H1 (cell line): ENCODE results near the gene ELL. TPM values are rescaled to one million over a fixed set of nuclear protein-coding genes. Genes with fewer than 3 reads are reported as not detected.

Experiments used
- CTCF ChIA-PET: fragments of 300-600 bp; sonication (Branson Sonifier 250); formaldehyde crosslinking; loops from one replicate; lab custom pipeline; 2021; ENCODE audit not compliant: partially characterized antibody; lab: Charles Lee
- POLR2A ChIA-PET: fragments of 300-600 bp; sonication (Branson Sonifier 250); formaldehyde crosslinking; loops from one replicate; lab custom pipeline; 2021; ENCODE audit warnings: inconsistent platforms; ENCODE audit not compliant: partially characterized antibody; lab: Charles Lee
- DNase-seq, 2 experiments: peaks; one replicate each; pipeline versions ENCODE4 v3.0.0 to v3.0.0-alpha.2; 2010 to 2022; ENCODE audit warnings: low spot score in 2 of 2, low read depth in 1 of 2, mixed read lengths in 1 of 2
- FAIRE-seq: peaks from 2 replicates; lab custom pipeline; 2011; peaks lifted over from hg19 to GRCh38; lab: Jason Lieb, UNC
- H2AFZ ChIP-seq: 2 replicates; pipeline ENCODE4 v1.8.1; 2012; ENCODE audit warnings: low read length, inconsistent platforms
- H2AK5ac ChIP-seq: 2 replicates; pipeline ENCODE4 v1.6.1; 2013; ENCODE audit warnings: low read depth, low read length
- H2BK120ac ChIP-seq: replicated peaks from 2 replicates; pipeline ENCODE3; 2013; ENCODE audit warnings: low read depth, low read length, inconsistent platforms
- H2BK12ac ChIP-seq: 2 replicates; pipeline ENCODE4 v1.6.1; 2013; ENCODE audit warnings: low read depth, low read length
- H2BK15ac ChIP-seq: 2 replicates; pipeline ENCODE4 v1.6.1; 2013; ENCODE audit warnings: low read length
- H2BK20ac ChIP-seq: 2 replicates; pipeline ENCODE4 v1.6.1; 2013; ENCODE audit warnings: low read length
- H2BK5ac ChIP-seq: 2 replicates; pipeline ENCODE4 v1.6.1; 2013; ENCODE audit warnings: low read depth, low read length
- H3K14ac ChIP-seq: 2 replicates; pipeline ENCODE4 v1.6.1; 2013; ENCODE audit warnings: inconsistent platforms; ENCODE audit not compliant: insufficient read length
- H3K18ac ChIP-seq: 2 replicates; pipeline ENCODE4 v1.6.1; 2013; ENCODE audit warnings: low read length; ENCODE audit errors: extremely low read depth
- H3K23ac ChIP-seq: 2 replicates; pipeline ENCODE4 v1.6.1; 2013; ENCODE audit warnings: inconsistent platforms; ENCODE audit not compliant: insufficient read length
- H3K23me2 ChIP-seq: 2 replicates; pipeline ENCODE4 v1.6.1; 2013; ENCODE audit warnings: low read depth, low read length
- H3K27ac ChIP-seq: 2 replicates; pipeline ENCODE4 v1.6.1; 2011; ENCODE audit warnings: low read depth, low read length, inconsistent platforms
- H3K27me3 ChIP-seq, 4 experiments: replicated peaks in 1 of 4; 1 replicate in 1 of 4; 2 replicates in 3 of 4; pipeline versions ENCODE4 v1.6.1 to v1.8.1; 2011 to 2013; ENCODE audit warnings: low read length in 3 of 4, mild to moderate bottlenecking in 3 of 4, inconsistent platforms in 2 of 4, mixed read lengths in 2 of 4, moderate library complexity in 1 of 4; ENCODE audit not compliant: control insufficient read depth in 3 of 4, insufficient read depth in 3 of 4; ENCODE audit errors: extremely low read depth in 1 of 4
- H3K36me3 ChIP-seq, 4 experiments: 2 replicates each; pipeline versions ENCODE4 v1.6.1 to v1.8.1; 2011 to 2013; ENCODE audit warnings: mild to moderate bottlenecking in 4 of 4, low read length in 3 of 4, moderate library complexity in 2 of 4, control low read depth in 1 of 4, inconsistent platforms in 1 of 4; ENCODE audit not compliant: insufficient read depth in 4 of 4, control insufficient read depth in 2 of 4
- H3K4ac ChIP-seq: replicated peaks from 2 replicates; pipeline ENCODE3; 2013; ENCODE audit warnings: low read length, low read depth, mixed read lengths, inconsistent platforms; ENCODE audit not compliant: insufficient read length
- H3K4me1 ChIP-seq, 4 experiments: replicated peaks in 1 of 4; 1 replicate in 1 of 4; 2 replicates in 3 of 4; pipeline versions ENCODE4 v1.6.1 to v1.8.1; 2011 to 2013; ENCODE audit warnings: low read length in 3 of 4, inconsistent platforms in 2 of 4, mixed read lengths in 1 of 4; ENCODE audit not compliant: insufficient read depth in 4 of 4, control insufficient read depth in 3 of 4
- H3K4me2 ChIP-seq, 2 experiments: 2 replicates each; pipeline versions ENCODE4 v1.6.1 to v1.8.1; 2011 to 2013; ENCODE audit warnings: low read depth in 2 of 2, low read length in 2 of 2, control low read depth in 1 of 2, inconsistent platforms in 1 of 2, mild to moderate bottlenecking in 1 of 2; ENCODE audit not compliant: insufficient read depth in 1 of 2
- H3K4me3 ChIP-seq, 4 experiments: fragments of 200-600, 300-600 bp in 1 of 4; sonication (generic), shearing (Covaris generic), sonication (Bioruptor Twin) in 1 of 4; 2 replicates each; pipeline versions ENCODE4 v1.5.1 to v1.8.1; 2011 to 2016; ENCODE audit warnings: low read length in 4 of 4, low read depth in 3 of 4, control low read depth in 2 of 4, inconsistent platforms in 2 of 4, mild to moderate bottlenecking in 2 of 4, mixed read lengths in 1 of 4, moderate library complexity in 1 of 4; ENCODE audit not compliant: insufficient read depth in 2 of 4; ENCODE audit errors: extremely low read depth in 1 of 4
- H3K56ac ChIP-seq: replicated peaks from 2 replicates; pipeline ENCODE3; 2013; ENCODE audit warnings: low read depth, mild to moderate bottlenecking, mixed read lengths, low read length, inconsistent platforms; ENCODE audit not compliant: insufficient read length
- H3K79me1 ChIP-seq: 2 replicates; pipeline ENCODE4 v1.6.1; 2013; ENCODE audit warnings: low read depth, low read length, control low read depth
- H3K79me2 ChIP-seq, 2 experiments: 2 replicates each; pipeline versions ENCODE4 v1.6.1 to v1.8.1; 2012 to 2013; ENCODE audit warnings: low read length in 2 of 2, mild to moderate bottlenecking in 2 of 2, inconsistent platforms in 1 of 2; ENCODE audit not compliant: insufficient read depth in 2 of 2, control insufficient read depth in 1 of 2
- H3K9ac ChIP-seq, 4 experiments: replicated peaks in 1 of 4; 1 replicate in 1 of 4; 2 replicates in 3 of 4; pipeline versions ENCODE4 v1.6.1 to v1.8.1; 2011 to 2013; ENCODE audit warnings: low read depth in 3 of 4, low read length in 3 of 4, control low read depth in 2 of 4, mild to moderate bottlenecking in 2 of 4, moderate library complexity in 2 of 4, inconsistent platforms in 1 of 4; ENCODE audit errors: extremely low read depth in 1 of 4
- H3K9me3 ChIP-seq, 2 experiments: 2 replicates each; pipeline versions ENCODE4 v1.6.1 to v1.8.1; 2012 to 2013; ENCODE audit warnings: mild to moderate bottlenecking in 2 of 2, moderate library complexity in 2 of 2, control low read depth in 1 of 2, inconsistent platforms in 1 of 2, low read depth in 1 of 2, low read length in 1 of 2, mixed read lengths in 1 of 2; ENCODE audit not compliant: insufficient read depth in 2 of 2
- H4K20me1 ChIP-seq, 2 experiments: replicated peaks in 1 of 2; 2 replicates each; pipeline versions ENCODE3 to v1.8.1; 2011 to 2013; ENCODE audit warnings: inconsistent platforms in 2 of 2, low read length in 2 of 2, mild to moderate bottlenecking in 1 of 2; ENCODE audit not compliant: insufficient read depth in 2 of 2, control insufficient read depth in 1 of 2
- H4K5ac ChIP-seq: 2 replicates; pipeline ENCODE4 v1.6.1; 2013; ENCODE audit warnings: low read length, low read depth, mixed read lengths, inconsistent platforms; ENCODE audit not compliant: insufficient read length
- H4K8ac ChIP-seq: 2 replicates; pipeline ENCODE4 v1.8.0; 2013; ENCODE audit warnings: mild to moderate bottlenecking, moderate library complexity, low read length, inconsistent platforms; ENCODE audit not compliant: insufficient read depth; ENCODE audit errors: extremely low read depth
- H4K91ac ChIP-seq: replicated peaks from 2 replicates; pipeline ENCODE3; 2013; ENCODE audit warnings: low read length, mixed read lengths, inconsistent platforms; ENCODE audit not compliant: insufficient read length
- CBX8 ChIP-seq: fragments of 300-800, 300-1000 bp; sonication (generic); IDR thresholded peaks from 2 replicates; pipeline ENCODE4 v1.7.1; 2016; ENCODE audit warnings: low read depth, low read length, borderline replicate concordance
- CHD1 ChIP-seq: IDR thresholded peaks from 2 replicates; pipeline ENCODE4 v1.6.1; 2012; ENCODE audit warnings: low read depth, low read length, improper control_type of control experiment
- CREB1 ChIP-seq: IDR thresholded peaks from 2 replicates; pipeline ENCODE4 v1.6.1; 2012; ENCODE audit warnings: inconsistent platforms
- JUND ChIP-seq: IDR thresholded peaks from 2 replicates; pipeline ENCODE4 v1.6.1; 2011; ENCODE audit warnings: mild to moderate bottlenecking, improper control_type of control experiment, low read length
- RXRA ChIP-seq: IDR thresholded peaks from 2 replicates; pipeline ENCODE4 v1.6.1; 2011; ENCODE audit warnings: low read depth, mild to moderate bottlenecking, low read length, moderate library complexity; ENCODE audit not compliant: insufficient read depth
- SP1 ChIP-seq: IDR thresholded peaks from 2 replicates; pipeline ENCODE4 v1.6.1; 2011; ENCODE audit warnings: low read depth, low read length
- TBP ChIP-seq: IDR thresholded peaks from 2 replicates; pipeline ENCODE4 v1.6.1; 2011; ENCODE audit warnings: low read depth, low read length, improper control_type of control experiment
- TCF12 ChIP-seq: IDR thresholded peaks from 2 replicates; pipeline ENCODE4 v1.6.1; 2011; ENCODE audit warnings: low read depth, mild to moderate bottlenecking, low read length
- WGBS, 2 experiments: shearing (Covaris generic) in 1 of 2; methylation state at CpG; one replicate each; pipeline versions ENCODE4 v1.1.6 to v1.1.7; 2013 to 2015; ENCODE audit warnings: low lambda C conversion rate in 2 of 2, mixed read lengths in 2 of 2, inconsistent platforms in 1 of 2, low coverage in 1 of 2, missing lambda C conversion rate in 1 of 2; ENCODE audit not compliant: insufficient replicate concordance in 2 of 2, insufficient coverage in 1 of 2, insufficient read length in 1 of 2; ENCODE audit errors: extremely low coverage in 1 of 2, missing lambda C conversion rate in 1 of 2; 5-methylcytosine and 5-hydroxymethylcytosine counted together
- polyA plus RNA-seq, 7 experiments: library from polyadenylated mRNA; depleted of rRNA in 3 of 7; stranded (reverse) in 5 of 7; unstranded in 2 of 7; fragments of >200 nt in 5 of 7; fragments of 200-250 nt in 2 of 7; gene quantifications; 1 replicate in 5 of 7; 2 replicates in 1 of 7; 4 replicates in 1 of 7; pipeline versions ENCODE4 v1.2.1 to v1.2.3, GENCODE V29; 2011 to 2013; ENCODE audit warnings: missing spikeins in 2 of 7, mixed read lengths in 2 of 7
- total RNA-seq: library from RNA; stranded (reverse); fragmentation: NEBNext Ultra II Directional; extraction: Animal tissue kit (Norgen Biotek cat#: 25700); gene quantifications from 2 replicates; pipeline ENCODE4 v1.2.1, GENCODE V29; 2021
- TF ChIP-seq, protein P1 (sequence below): IDR thresholded peaks from 2 replicates; pipeline ENCODE4 v1.6.1; 2012; ENCODE audit warnings: inconsistent platforms
- TF ChIP-seq, protein P2 (sequence below): IDR thresholded peaks from 2 replicates; pipeline ENCODE4 v1.6.1; 2012; ENCODE audit warnings: low read length, inconsistent platforms

Gene ELL
- total and polyA plus RNA-seq, 2 of the 8 experiments (the other 6 are each of a cell fraction or from before 2014, with no cell fraction given): 5.2 to 10.5 TPM

DNA sequence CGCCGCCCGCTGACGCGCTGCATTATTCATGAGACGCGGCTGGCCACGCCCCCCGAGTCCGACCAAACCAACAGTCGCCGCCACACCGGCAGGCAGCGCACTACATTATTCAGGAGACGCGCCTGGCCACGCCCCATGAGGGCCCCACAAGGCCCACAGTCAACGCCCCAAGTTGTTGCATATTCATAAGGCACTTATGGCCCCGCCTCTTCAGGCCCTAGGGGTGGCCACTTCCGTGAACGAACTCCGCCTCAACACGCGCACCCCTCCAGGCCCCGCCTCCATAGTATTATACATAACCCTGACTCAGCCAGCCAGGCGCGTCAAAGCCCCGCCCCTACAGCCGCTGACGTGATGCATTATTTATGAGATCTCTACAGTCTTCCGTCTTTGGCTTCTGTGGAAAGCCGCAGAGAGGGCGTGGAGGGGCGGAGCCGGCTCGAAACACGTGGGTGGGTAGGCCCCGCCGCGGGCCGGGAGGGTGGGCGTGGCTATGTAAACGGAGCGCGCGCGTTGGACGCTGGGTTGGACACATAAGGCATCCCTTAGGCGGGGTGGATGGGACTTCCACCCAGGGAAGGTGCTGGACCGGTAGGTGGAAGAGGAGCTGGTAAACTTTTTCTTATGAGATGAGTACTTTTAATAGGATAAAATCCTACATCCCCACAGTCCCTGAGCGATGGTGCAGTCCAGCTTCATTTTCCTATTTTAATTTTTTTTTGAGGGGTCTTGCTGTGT lies 423 bp upstream of the ELL start:
- ChIA-PET POLR2A (interaction anchor here (0.5 to 4.0 kb wide), 14 partner anchors 8 to 241 kb away, joined by 3 to 19 read pairs (median 4); partner anchors contain the start of genes JUND and UBA52), CTCF (interaction anchor here (0.7 to 32.9 kb wide), 11 partner anchors 9 to 689 kb away, joined by 3 to 458 read pairs (median 5); partner anchors contain the start of gene FKBP8)
- H3K27ac ChIP-seq: peak overlapping the region; percentile 76
- no peak overlapping the region for H2AFZ ChIP-seq
- H3K9ac ChIP-seq: peak overlapping the region in 2 of 4 experiments; percentile 25 to 38; a peak in 3 of 7 replicates
- H3K4me1 ChIP-seq: peaks cover 0 to 3% (median under 1%) of the 10 kb centered on the region in 4 experiments; a peak in 4 of 7 replicates
- peaks cover 7% of the 10 kb centered on the region for H3K79me1 ChIP-seq
- no peak overlapping the region for H2BK20ac ChIP-seq
- no peaks in the 10 kb centered on the region; a peak in 1 of 7 replicates for H3K27me3 ChIP-seq
- H3K23ac ChIP-seq: no peak overlapping the region
- H3K36me3 ChIP-seq: no peaks in the 10 kb centered on the region
- no peak overlapping the region; the same call in 1 of the 2 replicates for H2BK5ac ChIP-seq
- no peak overlapping the region for H2BK120ac ChIP-seq
- H2AK5ac ChIP-seq: no peak overlapping the region
- H4K91ac ChIP-seq: no peak overlapping the region
- no peak overlapping the region for H4K8ac ChIP-seq
- peak overlapping the region; percentile 20 to 69; a peak in 3 of 4 replicates for H3K4me2 ChIP-seq
- H3K56ac ChIP-seq: no peak overlapping the region
- no peak overlapping the region for H4K5ac ChIP-seq
- peaks cover 1 to 7% of the 10 kb centered on the region in 2 experiments for H4K20me1 ChIP-seq
- H2BK15ac ChIP-seq: no peak overlapping the region
- FAIRE-seq (peak; percentile 24), DNase-seq (peak; percentile 100)
- no peak overlapping the region; the same call in 1 of the 2 replicates for H2BK12ac ChIP-seq
- peaks cover 10% of the 10 kb centered on the region; the same call in 1 of the 2 replicates for H3K23me2 ChIP-seq
- peak overlapping the region; percentile 88 to 98 (median 89); a peak in 6 of 8 replicates for H3K4me3 ChIP-seq
- 5% methylated on average over 39 of the region's 51 CpGs; no CpG with 5 or more reads in 1 of the 2 experiments for WGBS, 2 experiments
- H3K14ac ChIP-seq: no peak overlapping the region
- H3K79me2 ChIP-seq: peaks cover 0 to 29% of the 10 kb centered on the region in 2 experiments; a peak in 2 of 4 replicates
- no peak overlapping the region for H3K4ac ChIP-seq
- no peak overlapping the region for H3K18ac ChIP-seq
- H3K9me3 ChIP-seq: no peaks in the 10 kb centered on the region
- TF ChIP-seq, protein P1, sequence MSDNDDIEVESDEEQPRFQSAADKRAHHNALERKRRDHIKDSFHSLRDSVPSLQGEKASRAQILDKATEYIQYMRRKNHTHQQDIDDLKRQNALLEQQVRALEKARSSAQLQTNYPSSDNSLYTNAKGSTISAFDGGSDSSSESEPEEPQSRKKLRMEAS: 0 out of 2 replicates have a peak, but pooled peaks have one; percentile 5
- TF ChIP-seq CBX8: no peak
- TF ChIP-seq CHD1: no peak
- TF ChIP-seq TBP: 0 out of 2 replicates have a peak, but pooled peaks have one; percentile 28
- TF ChIP-seq SP1: peak; percentile 57; the same call in 1 of the 2 replicates
- TF ChIP-seq RXRA: no peak
- TF ChIP-seq CREB1: 0 out of 2 replicates have a peak, but pooled peaks have one; percentile 29
- TF ChIP-seq JUND: peak; percentile 44
- TF ChIP-seq TCF12: no peak
- TF ChIP-seq, protein P2, sequence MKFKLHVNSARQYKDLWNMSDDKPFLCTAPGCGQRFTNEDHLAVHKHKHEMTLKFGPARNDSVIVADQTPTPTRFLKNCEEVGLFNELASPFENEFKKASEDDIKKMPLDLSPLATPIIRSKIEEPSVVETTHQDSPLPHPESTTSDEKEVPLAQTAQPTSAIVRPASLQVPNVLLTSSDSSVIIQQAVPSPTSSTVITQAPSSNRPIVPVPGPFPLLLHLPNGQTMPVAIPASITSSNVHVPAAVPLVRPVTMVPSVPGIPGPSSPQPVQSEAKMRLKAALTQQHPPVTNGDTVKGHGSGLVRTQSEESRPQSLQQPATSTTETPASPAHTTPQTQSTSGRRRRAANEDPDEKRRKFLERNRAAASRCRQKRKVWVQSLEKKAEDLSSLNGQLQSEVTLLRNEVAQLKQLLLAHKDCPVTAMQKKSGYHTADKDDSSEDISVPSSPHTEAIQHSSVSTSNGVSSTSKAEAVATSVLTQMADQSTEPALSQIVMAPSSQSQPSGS: 0 out of 2 replicates have a peak, but pooled peaks have one; percentile 44
